ENCODE data around the gene TRMT61A. TPM values are rescaled to one million over a fixed set of nuclear protein-coding genes. Genes with fewer than 3 reads are reported as not detected.

The TRMT61A gene
- total and polyA plus RNA-seq, 2 donors (not counting 3 experiments of a cell fraction or from before 2014, with no cell fraction given) = 6.8 to 10.6 TPM

DNA sequence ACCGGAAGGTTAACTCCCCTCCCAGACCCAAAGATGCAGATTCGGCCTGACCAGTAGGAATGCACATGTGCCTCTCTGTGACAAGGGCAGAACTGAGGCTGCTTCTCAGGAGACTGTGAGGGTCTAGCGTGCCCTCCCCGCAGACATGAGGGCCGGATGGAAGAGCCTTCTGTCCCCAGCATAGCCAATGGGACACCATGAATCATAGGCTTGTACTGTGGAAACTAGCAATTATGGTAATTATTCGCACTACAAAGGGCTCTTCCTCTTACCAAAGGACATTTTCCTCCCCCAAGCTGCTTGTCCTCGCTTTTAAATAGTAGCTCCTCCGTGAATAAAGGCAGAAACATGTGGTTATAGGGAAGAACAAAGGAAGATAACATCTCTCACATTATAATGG, 40.0 kb downstream of the TRMT61A start:
- no peaks in the 10 kb centered on the region for H3K36me3 ChIP-seq (ENCODE audit: control insufficient read depth in 2 of 2, extremely low read depth in 1 of 2, insufficient read depth in 2 of 2, low read length in 2 of 2)
- no TSS peak for BruUV-seq (replicated peaks)
- no peak overlapping the region for H3K9ac ChIP-seq (replicated peaks; ENCODE audit: extremely low read depth, insufficient read depth, low read length)
- intact Hi-C loops (cut with micrococcal nuclease) = no loop called here
- POLR2A ChIA-PET = interaction anchor here (0.5 kb wide), 1 partner anchor 62 kb away, joined by 5 read pairs; no protein-coding TSS in a partner anchor
- dilution Hi-C loops (cut with MboI; ENCODE audit: extremely low pct_ligation_motif_present, low sequenced_read_pairs) = no loop called here
- H2AFZ ChIP-seq (ENCODE audit: low read depth, low read length) = no peak overlapping the region
- CTCF ChIA-PET = interaction anchor here (1.3 kb wide), 1 partner anchor 111 kb away, joined by 4 read pairs; no protein-coding TSS in a partner anchor
- H3K9me3 ChIP-seq (replicated peaks; ENCODE audit: control insufficient read depth, insufficient read depth, low read length) = no peaks in the 10 kb centered on the region
- DNase-seq (ENCODE audit: low read depth, low spot score) (peak; percentile 63), FAIRE-seq (peak; percentile 70)
- H3K27me3 ChIP-seq (ENCODE audit: control insufficient read depth in 2 of 2, insufficient read depth in 2 of 2, low read length in 2 of 2) = no peaks in the 10 kb centered on the region
- TF ChIP-seq FOS (IDR thresholded peaks at IDR 0.05; ENCODE audit: borderline replicate concordance, insufficient read depth, low read length) (no peak), GATA2 (IDR thresholded peaks at IDR 0.05; ENCODE audit: insufficient read depth, insufficient read length, low read depth, low read length) (no peak)
- peaks cover 56% of the 10 kb centered on the region for H3K79me2 ChIP-seq (ENCODE audit: control insufficient read depth, insufficient read depth, low read length)
- peak overlapping the region; percentile 28 for H3K27ac ChIP-seq (ENCODE audit: insufficient read depth, low read depth, low read length)
- H3K4me1 ChIP-seq (ENCODE audit: control insufficient read depth, extremely low read depth, insufficient read depth, low read length) = peaks cover 14% of the 10 kb centered on the region
- H3K4me2 ChIP-seq (ENCODE audit: insufficient read depth, low read length) = peak overlapping the region; percentile 45
- H3K4me3 ChIP-seq (replicated peaks in 1 of 3; ENCODE audit: insufficient read depth in 1 of 3, low read depth in 1 of 3, low read length in 3 of 3) = no peak overlapping the region
- no peaks in the 10 kb centered on the region for H3K9me1 ChIP-seq (replicated peaks; ENCODE audit: control insufficient read depth, extremely low read depth, insufficient read depth, low read length)
- H4K20me1 ChIP-seq (replicated peaks; ENCODE audit: control insufficient read depth, extremely low read depth, insufficient read depth, low read length) = no peaks in the 10 kb centered on the region

GRCh38 chr14:103569408-103569807, 40.4 kb downstream of the TRMT61A start:
- no peaks in the 10 kb centered on the region for H3K9me3 ChIP-seq (replicated peaks; ENCODE audit: control insufficient read depth, insufficient read depth, low read length)
- intact Hi-C loops (cut with micrococcal nuclease) = no loop called here
- H3K9me1 ChIP-seq (replicated peaks; ENCODE audit: control insufficient read depth, extremely low read depth, insufficient read depth, low read length) = no peaks in the 10 kb centered on the region
- H4K20me1 ChIP-seq (replicated peaks; ENCODE audit: control insufficient read depth, extremely low read depth, insufficient read depth, low read length) = no peaks in the 10 kb centered on the region
- POLR2A ChIA-PET = interaction anchor here (0.5 kb wide), 1 partner anchor 62 kb away, joined by 5 read pairs; no protein-coding TSS in a partner anchor
- H3K27ac ChIP-seq (ENCODE audit: insufficient read depth, low read depth, low read length) = peak overlapping the region; percentile 28
- H3K9ac ChIP-seq (replicated peaks; ENCODE audit: extremely low read depth, insufficient read depth, low read length) = no peak overlapping the region
- BruUV-seq (replicated peaks) = no TSS peak
- no peak overlapping the region for H2AFZ ChIP-seq (ENCODE audit: low read depth, low read length)
- peaks cover 2 to 3% of the 10 kb centered on the region in 2 experiments for H3K36me3 ChIP-seq (ENCODE audit: control insufficient read depth in 2 of 2, extremely low read depth in 1 of 2, insufficient read depth in 2 of 2, low read length in 2 of 2)
- DNase-seq (ENCODE audit: low read depth, low spot score) (no peak), FAIRE-seq (no peak)
- H3K4me1 ChIP-seq (ENCODE audit: control insufficient read depth, extremely low read depth, insufficient read depth, low read length) = peaks cover 11% of the 10 kb centered on the region
- no peak overlapping the region for H3K4me3 ChIP-seq (replicated peaks in 1 of 3; ENCODE audit: insufficient read depth in 1 of 3, low read depth in 1 of 3, low read length in 3 of 3)
- peak overlapping the region; percentile 45 for H3K4me2 ChIP-seq (ENCODE audit: insufficient read depth, low read length)
- H3K79me2 ChIP-seq (ENCODE audit: control insufficient read depth, insufficient read depth, low read length) = peaks cover 54% of the 10 kb centered on the region
- H3K27me3 ChIP-seq (ENCODE audit: control insufficient read depth in 2 of 2, insufficient read depth in 2 of 2, low read length in 2 of 2) = no peaks in the 10 kb centered on the region
- TF ChIP-seq POLR2AphosphoS5 (IDR thresholded peaks at IDR 0.05; ENCODE audit: insufficient read depth, low read depth, low read length) (no peak), FOS (IDR thresholded peaks at IDR 0.05; ENCODE audit: borderline replicate concordance, insufficient read depth, low read length) (no peak), JUN (IDR thresholded peaks at IDR 0.05; ENCODE audit: borderline replicate concordance, insufficient read depth, insufficient read length, low read depth) (no peak), GATA2 (IDR thresholded peaks at IDR 0.05; ENCODE audit: insufficient read depth, insufficient read length, low read depth, low read length) (no peak), MYC (IDR thresholded peaks at IDR 0.05; ENCODE audit: low read depth, low read length) (no peak), POLR2A (IDR thresholded peaks at IDR 0.05; ENCODE audit: low read depth, low read length) (no peak), EZH2 (IDR thresholded peaks at IDR 0.05; ENCODE audit: borderline replicate concordance, low read depth, low read length, severe bottlenecking) (no peak)
- TF ChIP-seq, protein P1, sequence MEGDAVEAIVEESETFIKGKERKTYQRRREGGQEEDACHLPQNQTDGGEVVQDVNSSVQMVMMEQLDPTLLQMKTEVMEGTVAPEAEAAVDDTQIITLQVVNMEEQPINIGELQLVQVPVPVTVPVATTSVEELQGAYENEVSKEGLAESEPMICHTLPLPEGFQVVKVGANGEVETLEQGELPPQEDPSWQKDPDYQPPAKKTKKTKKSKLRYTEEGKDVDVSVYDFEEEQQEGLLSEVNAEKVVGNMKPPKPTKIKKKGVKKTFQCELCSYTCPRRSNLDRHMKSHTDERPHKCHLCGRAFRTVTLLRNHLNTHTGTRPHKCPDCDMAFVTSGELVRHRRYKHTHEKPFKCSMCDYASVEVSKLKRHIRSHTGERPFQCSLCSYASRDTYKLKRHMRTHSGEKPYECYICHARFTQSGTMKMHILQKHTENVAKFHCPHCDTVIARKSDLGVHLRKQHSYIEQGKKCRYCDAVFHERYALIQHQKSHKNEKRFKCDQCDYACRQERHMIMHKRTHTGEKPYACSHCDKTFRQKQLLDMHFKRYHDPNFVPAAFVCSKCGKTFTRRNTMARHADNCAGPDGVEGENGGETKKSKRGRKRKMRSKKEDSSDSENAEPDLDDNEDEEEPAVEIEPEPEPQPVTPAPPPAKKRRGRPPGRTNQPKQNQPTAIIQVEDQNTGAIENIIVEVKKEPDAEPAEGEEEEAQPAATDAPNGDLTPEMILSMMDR (IDR thresholded peaks at IDR 0.05; ENCODE audit: extremely low read depth in 1 of 2, insufficient read depth in 1 of 2, low read depth in 1 of 2, low read length in 2 of 2) = no peak
- TF ChIP-seq, protein P2, sequence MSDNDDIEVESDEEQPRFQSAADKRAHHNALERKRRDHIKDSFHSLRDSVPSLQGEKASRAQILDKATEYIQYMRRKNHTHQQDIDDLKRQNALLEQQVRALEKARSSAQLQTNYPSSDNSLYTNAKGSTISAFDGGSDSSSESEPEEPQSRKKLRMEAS (IDR thresholded peaks at IDR 0.05; ENCODE audit: insufficient read depth, insufficient read length) = no peak
- dilution Hi-C loops (cut with MboI; ENCODE audit: extremely low pct_ligation_motif_present, low sequenced_read_pairs) = no loop called here
- CTCF ChIA-PET = interaction anchor here (1.3 kb wide), 1 partner anchor 111 kb away, joined by 4 read pairs; no protein-coding TSS in a partner anchor
